OCI-LY3 (cell line): ENCODE data around the gene PAN2.

Source experiments
- EZH2phosphoT487 ChIP-seq: fragments of 200-600 bp; shearing (Covaris generic); IDR thresholded peaks from 2 replicates; pipeline ENCODE4 v1.6.1; 2018; ENCODE audit warnings: antibody characterized with exemption, mixed run types, low read depth
- TF ChIP-seq, protein P1 (sequence below): fragments of 200-600, 300-600 bp; sonication (generic); IDR thresholded peaks from 2 replicates; pipeline ENCODE4 v1.5.1; 2014; ENCODE audit warnings: antibody characterized with exemption, low read length, low read depth

- TF ChIP-seq, protein P1, sequence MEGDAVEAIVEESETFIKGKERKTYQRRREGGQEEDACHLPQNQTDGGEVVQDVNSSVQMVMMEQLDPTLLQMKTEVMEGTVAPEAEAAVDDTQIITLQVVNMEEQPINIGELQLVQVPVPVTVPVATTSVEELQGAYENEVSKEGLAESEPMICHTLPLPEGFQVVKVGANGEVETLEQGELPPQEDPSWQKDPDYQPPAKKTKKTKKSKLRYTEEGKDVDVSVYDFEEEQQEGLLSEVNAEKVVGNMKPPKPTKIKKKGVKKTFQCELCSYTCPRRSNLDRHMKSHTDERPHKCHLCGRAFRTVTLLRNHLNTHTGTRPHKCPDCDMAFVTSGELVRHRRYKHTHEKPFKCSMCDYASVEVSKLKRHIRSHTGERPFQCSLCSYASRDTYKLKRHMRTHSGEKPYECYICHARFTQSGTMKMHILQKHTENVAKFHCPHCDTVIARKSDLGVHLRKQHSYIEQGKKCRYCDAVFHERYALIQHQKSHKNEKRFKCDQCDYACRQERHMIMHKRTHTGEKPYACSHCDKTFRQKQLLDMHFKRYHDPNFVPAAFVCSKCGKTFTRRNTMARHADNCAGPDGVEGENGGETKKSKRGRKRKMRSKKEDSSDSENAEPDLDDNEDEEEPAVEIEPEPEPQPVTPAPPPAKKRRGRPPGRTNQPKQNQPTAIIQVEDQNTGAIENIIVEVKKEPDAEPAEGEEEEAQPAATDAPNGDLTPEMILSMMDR: no peak
- no peak for TF ChIP-seq EZH2phosphoT487
Observed at GRCh38 chr12:56315249-56315621, 18.6 kb downstream of the PAN2 start.
